GM18870 (cell line): ENCODE measurements around the gene KCNE5.
A peak's percentile ranks its signal among the peaks of the same experiment; 100 is the strongest.
"Not testable (repeated sequence)": the region's sequence is repeated elsewhere in the genome, so short reads cannot be mapped to it uniquely, and the experiment has no call there.

Source experiments
- ATAC-seq: cut with Tn5 transposase; IDR thresholded peaks from one replicate; pipeline ENCODE4 v1.9.1; 2021; ENCODE audit warnings: moderate library complexity; ENCODE audit not compliant: unreplicated experiment

Gene KCNE5, protein sequence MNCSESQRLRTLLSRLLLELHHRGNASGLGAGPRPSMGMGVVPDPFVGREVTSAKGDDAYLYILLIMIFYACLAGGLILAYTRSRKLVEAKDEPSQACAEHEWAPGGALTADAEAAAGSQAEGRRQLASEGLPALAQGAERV

DNA sequence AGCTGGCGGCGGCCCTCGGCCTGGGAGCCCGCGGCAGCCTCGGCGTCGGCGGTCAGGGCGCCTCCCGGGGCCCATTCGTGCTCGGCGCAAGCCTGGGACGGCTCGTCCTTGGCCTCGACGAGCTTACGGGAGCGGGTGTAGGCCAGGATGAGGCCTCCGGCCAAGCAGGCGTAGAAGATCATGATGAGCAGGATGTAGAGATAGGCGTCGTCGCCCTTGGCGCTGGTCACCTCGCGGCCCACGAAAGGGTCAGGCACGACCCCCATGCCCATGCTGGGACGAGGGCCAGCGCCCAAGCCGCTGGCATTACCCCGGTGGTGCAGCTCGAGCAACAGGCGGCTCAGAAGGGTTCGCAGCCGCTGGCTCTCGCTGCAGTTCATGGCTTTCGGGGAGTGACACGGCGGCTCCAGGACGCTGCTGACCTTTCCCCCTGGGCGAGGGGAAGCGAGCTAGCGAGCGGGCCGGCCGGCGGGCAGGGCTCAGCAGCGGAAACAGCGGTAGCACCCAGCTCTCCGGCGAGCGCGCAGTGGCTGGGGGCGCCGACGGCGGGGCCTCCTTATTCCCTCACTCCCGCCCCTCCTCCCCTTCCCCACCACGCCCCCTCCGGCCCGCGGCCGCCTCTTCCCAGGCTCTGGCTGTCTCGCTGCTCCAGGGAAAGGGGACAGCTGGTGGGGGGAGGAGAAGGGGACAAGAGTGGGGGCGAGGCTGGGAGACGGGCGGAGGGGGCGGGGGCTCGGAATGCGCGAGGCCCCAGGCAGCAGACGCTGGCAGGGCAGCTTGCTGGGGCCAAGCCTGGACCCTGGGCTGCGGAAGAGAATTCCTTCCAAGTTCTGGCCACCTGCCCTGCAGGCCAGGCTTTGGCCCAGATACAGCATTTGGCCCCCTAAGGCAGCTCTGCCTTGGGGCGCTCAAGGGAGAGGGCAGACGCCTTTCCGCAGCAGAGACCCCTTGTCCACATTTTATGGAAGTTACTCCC is at the start of gene KCNE5:
KCNE5 (minus strand) TSS at position 532 of the 976 bp plus-strand sequence; CDS start at position 380, 152 bp downstream.
- ATAC-seq, result no peak

- ATAC-seq, result no peak
Observed at GRCh38 chrX:109672239-109672638, 47.3 kb upstream of the KCNE5 start.

DNA sequence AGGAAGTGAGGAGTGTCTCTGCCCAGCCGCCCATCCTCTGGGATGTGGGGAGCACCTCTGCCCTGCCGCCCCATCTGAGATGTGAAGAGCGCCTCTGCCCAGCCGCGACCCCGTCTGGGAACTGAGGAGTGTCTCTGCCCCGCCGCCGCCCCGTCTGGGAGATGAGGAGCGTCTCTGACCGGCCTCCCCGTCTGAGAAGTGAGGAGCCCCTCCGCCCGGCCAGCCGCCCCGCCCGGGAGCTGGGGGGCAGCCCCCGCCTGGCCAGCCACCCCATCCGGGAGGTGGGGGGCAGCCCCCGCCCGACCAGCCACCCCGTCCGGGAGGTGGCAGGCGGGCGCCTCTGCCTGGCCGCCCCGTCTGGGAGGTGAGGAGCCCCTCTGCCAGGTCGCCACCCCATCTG is 46.2 kb upstream of the KCNE5 start:
- not testable (repeated sequence) for ATAC-seq

DNA sequence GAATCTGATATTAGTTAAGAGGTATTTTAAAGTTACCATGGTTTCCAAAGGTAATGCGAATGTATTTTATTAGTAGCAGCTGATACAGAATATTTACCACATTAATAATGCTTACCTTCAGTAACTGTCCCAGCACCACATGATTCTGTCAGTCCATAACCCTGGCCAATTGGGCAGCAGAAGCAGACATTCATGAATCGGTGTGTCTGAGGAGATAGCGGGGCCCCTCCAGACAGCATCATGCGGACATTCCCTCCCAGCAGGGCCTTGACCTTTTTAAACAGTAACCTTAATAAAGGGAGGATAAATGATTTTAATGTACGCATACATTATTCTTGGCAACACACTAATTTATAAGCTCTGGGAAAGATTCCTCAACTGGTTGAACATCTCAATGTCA is 43.0 kb upstream of the KCNE5 start:
- no peak for ATAC-seq

- ATAC-seq, result no peak
Observed at GRCh38 chrX:109660435-109661143, 35.6 kb upstream of the KCNE5 start.

GRCh38 chrX:109658391-109658790 is 33.4 kb upstream of the KCNE5 start:
- no peak for ATAC-seq

DNA sequence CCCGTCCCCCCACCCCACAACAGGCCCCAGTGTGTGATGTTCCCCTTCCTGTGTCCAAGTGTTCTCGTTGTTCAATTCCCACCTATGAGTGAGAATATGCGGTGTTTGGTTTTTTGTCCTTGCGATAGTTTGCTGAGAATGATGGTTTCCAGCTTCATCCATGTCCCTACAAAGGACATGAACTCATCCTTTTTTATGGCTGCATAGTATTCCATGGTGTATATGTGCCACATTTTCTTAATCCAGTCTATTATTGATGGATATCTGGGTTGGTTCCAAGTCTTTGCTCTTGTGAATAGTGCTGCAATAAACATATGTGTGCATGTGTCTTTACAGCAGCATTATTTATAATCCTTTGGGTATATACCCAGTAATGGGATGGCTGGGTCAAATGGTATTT is 32.4 kb upstream of the KCNE5 start:
- not testable (repeated sequence) for ATAC-seq

DNA sequence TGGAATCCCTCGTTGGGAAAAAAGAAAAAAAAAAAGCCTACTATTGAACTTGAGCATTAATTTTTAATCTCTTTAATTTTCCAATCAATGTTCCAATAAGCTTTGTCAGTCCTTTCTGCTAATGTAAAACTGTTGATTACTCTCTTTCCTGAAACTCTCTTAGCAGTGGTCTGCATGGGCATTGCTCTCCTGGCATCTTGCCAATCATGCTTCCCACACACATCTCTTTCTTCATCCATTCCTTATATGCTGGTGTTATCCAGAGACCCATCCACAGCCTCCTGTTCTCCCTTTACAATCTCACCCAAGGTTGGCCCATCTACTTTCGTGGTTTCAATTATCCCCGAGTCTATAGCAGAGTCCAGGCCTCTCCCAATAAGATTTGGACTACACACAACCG is 31.8 kb upstream of the KCNE5 start:
- no peak for ATAC-seq

DNA sequence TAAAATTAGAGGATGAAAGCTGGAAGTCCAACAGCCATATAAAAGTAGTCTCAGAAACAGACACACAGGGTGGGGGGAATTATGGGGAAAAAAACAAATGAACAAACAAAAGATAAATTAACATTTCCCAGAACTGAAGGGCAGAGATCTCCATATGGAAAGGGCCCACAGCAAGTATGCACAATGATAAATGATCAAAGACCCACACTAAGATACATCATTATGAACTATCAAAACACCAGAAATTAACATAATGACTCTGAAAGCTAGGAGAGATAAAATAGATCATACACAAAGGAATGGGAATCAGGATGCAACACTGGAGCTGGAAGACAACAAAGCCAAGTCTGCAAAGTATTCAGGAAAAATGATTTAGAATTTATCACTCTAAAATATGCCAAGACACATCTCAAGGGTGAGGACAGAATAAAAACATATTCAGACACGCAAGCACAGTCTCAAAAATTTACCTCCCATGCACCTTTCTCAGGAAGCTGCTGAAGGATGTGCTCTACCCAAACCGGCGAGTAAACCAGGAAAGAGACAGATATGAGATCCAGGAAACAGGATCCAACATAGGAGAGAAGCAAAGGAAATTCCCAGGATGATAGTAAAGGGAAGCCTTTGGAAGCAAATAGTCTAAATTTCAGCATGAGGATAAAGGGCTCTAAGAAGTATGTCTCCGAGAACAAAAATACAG is 30.7 kb upstream of the KCNE5 start:
- ATAC-seq, result no peak

GRCh38 chrX:109654516-109655109 is 29.6 kb upstream of the KCNE5 start:
- no peak for ATAC-seq

GRCh38 chrX:109644671-109645070 is 19.7 kb upstream of the KCNE5 start:
- not testable (repeated sequence) for ATAC-seq

DNA sequence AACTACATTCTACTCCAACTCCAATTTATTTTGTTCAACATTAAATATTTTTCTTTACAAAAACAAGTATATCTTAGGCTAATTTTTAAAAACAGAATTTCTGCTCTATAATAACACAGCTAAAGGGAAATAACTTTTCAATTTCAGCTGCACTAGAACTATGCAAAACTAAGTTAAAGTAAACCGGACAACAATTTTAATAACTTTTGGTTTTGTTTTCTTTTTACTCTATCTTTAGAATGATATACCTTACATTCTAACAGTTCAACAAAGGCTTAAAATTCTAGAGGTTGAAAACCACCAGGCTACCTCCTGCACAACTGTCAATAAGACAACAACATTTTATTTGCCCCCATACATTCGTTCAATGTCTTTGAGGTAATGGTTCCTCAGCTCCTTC is 18.7 kb upstream of the KCNE5 start:
- ATAC-seq, result no peak

DNA sequence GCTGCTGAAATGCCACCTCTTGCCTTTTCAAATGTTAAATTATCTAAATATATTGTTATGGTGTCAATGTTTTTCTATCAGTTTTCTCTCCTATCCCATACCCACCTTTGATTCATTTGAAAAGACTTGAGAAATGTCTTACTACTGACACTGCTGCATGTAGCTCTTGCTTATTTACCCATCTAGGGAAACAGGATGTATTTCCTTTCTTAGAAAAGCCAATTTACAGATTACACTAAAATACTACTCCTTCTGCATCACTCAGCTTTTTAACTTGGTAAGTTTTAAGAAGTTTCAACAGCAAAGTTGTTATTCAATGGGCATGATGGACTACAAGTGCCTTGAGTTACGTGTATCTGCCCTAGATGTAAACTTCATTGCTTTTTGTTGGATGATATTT is 13.2 kb upstream of the KCNE5 start:
- ATAC-seq, result no peak

GRCh38 chrX:109637477-109637876 is 12.5 kb upstream of the KCNE5 start:
- ATAC-seq, result not testable (repeated sequence)

DNA sequence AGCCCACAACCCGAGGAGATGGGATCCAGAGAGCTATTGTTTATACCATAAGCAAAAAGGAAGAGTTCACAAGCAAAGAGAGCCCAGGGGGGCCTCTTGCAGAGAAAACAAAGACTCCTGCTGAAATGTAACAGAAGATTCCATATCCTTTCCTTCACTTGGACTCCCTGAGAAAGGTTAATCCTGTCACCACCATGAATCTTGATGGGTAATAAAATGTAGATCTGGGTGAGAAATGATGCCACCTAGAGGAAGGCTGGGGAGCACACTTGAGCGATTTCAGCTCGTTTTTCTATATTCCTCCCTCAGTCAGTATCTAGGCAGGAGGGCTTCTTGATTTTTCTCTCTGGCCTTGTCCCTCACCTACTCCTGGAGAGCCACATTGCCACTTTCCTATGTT is 10.2 kb upstream of the KCNE5 start:
- peak; percentile 60 for ATAC-seq

DNA sequence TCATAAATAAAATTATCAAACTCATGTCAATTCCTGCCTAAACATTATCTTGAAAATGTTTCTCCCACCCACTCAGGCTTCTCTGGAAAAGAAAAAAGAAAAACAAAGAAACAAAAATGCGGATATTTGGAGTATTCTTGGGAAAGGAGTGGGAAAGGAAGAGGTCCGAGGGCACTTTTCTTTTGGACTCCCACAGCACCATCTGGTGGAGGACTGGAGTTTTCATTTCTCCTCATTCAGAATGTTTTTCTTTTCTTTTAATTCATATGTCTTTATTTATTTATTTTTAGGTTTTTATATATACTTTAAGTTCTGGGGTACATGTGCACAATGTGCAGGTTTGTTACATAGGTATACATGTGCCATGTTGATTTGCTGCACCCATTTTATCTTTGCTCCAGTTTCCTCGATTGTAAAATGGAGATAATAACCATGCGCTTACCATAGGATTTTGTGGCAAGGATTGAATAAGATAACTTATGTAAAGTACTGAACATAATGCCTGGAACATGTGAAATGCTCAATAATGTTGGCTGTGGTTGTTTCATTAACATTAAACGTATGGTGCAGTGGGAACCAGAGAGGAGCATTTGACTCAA is 8.0 kb upstream of the KCNE5 start:
- no peak for ATAC-seq

GRCh38 chrX:109629310-109629709 is 4.3 kb upstream of the KCNE5 start:
- no peak for ATAC-seq

DNA sequence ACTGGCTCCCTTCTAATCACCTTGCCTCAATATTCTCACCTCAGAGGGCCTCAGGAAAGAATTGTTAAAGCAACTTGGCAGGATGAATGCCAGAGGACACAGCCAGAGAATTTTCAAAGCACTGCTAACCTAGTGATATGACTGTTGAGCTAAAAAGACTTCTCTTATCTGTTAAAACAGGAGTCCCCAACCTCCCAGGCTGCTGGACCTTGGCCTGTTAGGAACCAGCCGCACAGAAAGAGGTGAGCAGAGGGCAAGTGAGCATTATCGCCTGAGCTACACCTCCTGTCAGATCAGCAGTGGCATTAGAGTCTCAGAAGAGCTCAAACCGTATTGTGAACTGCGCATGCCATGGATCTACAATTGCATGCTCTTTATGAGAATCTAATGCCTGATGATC is 1.7 kb upstream of the KCNE5 start:
- ATAC-seq, result no peak

DNA sequence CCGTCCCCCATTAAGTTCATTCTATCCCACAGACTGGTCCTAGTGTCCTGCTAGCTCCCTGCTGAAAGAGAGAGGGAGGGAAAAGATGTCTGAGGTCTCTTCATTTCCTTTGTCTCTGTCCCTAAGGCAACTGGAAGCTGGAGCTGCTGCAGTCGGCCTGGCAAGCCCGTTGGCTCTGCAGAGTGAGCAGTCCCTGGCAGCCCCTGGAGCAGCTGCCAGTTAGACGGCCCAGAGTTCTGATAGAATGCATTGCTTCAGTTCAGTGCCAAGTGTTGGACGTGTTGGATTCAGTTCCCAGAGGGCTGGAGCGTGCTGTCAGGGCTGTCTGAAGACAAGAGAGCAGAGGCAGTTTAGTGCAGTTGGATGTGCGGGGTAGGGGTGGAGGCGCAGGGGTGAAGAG is 975 bp downstream of the KCNE5 start:
- no peak for ATAC-seq

DNA sequence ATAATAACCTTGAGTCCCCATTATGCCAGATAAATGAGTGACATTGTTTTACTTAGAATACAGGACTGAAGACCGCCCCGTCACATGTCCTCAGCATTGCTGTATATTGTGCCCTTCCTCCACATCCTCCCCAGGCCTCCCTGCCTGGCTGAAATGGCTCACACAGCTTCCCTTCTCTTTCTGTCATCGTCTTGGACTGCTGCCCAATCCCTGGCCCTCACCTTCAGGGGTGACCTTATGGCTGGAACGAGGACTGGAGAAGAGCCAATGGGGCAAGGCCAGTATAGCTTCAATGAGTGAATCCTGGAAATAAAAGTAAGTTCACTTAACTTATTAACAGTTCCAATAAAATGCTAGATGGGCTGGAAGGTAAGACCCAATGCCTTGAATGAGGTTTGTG is 2.7 kb downstream of the KCNE5 start:
- ATAC-seq, result no peak
